Rectal smooth muscle tissue (tissue), 1 donor: ENCODE measurements around the gene CSF1.

Experiments used
- H3K27ac ChIP-seq: one replicate; pipeline ENCODE4 v1.7.0; 2013; ENCODE audit warnings: low read depth, low read length, inconsistent platforms
- H3K27me3 ChIP-seq: one replicate; pipeline ENCODE4 v1.7.0; 2013; ENCODE audit warnings: low read length; ENCODE audit not compliant: control insufficient read depth, insufficient read depth
- H3K36me3 ChIP-seq: one replicate; pipeline ENCODE4 v1.7.0; 2013; ENCODE audit warnings: low read length; ENCODE audit not compliant: control insufficient read depth, insufficient read depth
- H3K4me1 ChIP-seq: one replicate; pipeline ENCODE4 v1.7.0; 2013; ENCODE audit warnings: low read length; ENCODE audit not compliant: control insufficient read depth, insufficient read depth
- H3K4me3 ChIP-seq: one replicate; pipeline ENCODE4 v1.7.0; 2013; ENCODE audit warnings: low read length
- H3K9ac ChIP-seq: one replicate; pipeline ENCODE4 v1.7.0; 2013; ENCODE audit warnings: low read length

The CSF1 gene

DNA sequence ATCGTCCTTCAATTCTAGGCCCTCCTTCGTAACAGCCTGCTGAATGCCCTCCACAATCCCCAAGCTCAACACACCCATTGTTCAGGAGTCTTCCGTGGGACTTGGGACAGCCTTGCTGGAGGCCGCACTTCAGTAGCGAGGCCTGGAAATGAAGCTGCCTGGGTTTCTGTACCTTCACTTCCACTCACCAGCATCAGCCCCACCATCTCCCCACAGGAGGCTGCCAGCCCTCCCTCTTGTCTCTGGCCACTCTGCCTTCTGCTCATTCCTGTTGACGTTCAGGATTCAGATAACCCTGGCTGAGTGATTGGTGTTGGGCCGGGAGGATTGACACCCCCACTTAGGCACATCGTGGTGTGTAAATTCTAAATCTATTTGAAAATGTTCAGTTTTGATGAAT is 23.4 kb upstream of the CSF1 start:
- Histone ChIP-seq H3K4me1 (no peaks in the 10 kb centered on the region), H3K9ac (no peak overlapping the region), H3K27ac (no peak overlapping the region), H3K36me3 (no peaks in the 10 kb centered on the region), H3K4me3 (no peak overlapping the region), H3K27me3 (no peaks in the 10 kb centered on the region)

DNA sequence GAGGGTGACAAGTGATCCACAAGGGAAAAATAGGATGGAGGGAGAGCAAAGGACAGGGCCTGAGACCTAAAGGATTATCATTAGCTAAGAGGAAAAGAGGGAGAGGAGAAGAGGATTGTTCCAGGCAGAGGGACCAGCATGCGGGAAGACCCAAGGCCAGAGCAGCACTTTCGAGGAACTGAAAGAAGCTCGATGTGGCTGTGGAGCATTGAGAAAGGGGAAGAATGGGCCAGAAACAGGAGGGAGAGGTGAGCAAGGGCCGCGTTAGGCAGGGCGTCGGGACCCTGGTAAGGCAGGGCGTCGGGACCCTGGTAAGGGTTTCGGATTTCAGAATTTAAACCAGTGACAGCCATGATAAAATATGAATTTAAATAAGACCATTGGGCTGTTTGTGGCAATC is 22.8 kb upstream of the CSF1 start:
- no peaks in the 10 kb centered on the region for H3K4me1 ChIP-seq
- H3K9ac ChIP-seq: no peak overlapping the region
- no peak overlapping the region for H3K27ac ChIP-seq
- no peak overlapping the region for H3K4me3 ChIP-seq
- no peaks in the 10 kb centered on the region for H3K27me3 ChIP-seq
- no peaks in the 10 kb centered on the region for H3K36me3 ChIP-seq

DNA sequence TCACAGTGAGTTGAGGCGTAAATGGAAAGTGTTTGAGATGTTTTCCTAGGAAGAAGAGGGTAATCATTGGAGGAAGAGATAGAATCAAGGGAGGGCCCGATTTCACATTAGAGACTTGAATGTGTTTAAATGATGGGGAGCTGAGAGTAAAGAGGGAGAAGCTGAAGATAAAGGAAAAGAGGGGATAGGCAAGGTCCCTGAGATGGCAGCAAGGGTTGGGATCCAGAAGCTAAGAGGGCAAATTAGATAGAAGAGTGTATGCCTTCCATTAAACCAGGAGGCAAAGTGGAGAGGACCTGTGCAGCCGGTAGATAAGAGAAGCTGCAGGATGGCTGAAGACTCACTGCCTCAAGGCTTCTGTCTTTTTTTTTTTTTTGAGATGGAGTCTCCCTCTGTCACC is 21.6 kb upstream of the CSF1 start:
- Histone ChIP-seq H3K27ac (no peak overlapping the region), H3K36me3 (no peaks in the 10 kb centered on the region), H3K4me3 (no peak overlapping the region), H3K27me3 (no peaks in the 10 kb centered on the region), H3K9ac (no peak overlapping the region), H3K4me1 (no peaks in the 10 kb centered on the region)

DNA sequence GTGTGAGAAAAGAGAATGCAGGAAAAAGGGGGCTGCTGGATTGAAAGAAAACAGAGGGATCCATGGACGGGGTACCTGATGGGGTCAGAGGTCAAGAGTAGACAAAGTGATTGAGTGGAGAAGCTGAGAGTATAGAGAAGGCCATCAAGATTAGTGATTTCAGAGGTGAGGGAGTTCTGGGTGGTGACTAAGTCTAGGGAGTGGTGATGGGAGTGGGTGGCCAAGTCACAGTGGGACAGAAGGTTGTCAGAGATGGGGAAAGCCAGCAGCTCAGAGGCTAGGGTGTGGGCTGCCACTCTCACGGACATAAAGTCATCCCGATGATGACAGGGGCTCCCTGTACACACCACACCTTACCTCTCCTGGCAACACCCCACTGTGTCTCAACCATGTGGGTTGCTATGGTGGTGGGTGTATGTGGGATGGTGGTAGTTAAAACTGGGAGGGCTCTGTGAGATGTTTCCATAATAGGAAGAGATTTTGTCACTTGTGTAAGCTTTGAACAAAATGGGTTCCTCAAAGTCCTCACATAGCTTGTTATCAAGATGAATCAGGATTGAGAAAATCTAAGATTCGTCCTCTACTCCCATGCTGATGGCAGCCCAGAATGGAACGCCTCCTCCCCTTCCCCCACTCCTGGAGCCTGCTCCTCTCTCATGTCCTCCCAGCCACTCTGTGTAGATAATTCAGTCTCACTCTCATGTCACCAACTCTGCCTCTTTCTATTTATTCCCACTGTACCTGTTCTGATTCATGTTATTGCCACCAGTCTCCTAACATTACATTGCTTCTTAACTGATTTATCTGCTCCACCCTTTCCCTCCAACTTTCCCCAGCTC is 20.3 kb upstream of the CSF1 start:
- H3K27ac ChIP-seq: no peak overlapping the region
- no peaks in the 10 kb centered on the region for H3K27me3 ChIP-seq
- H3K4me1 ChIP-seq: no peaks in the 10 kb centered on the region
- no peak overlapping the region for H3K9ac ChIP-seq
- no peaks in the 10 kb centered on the region for H3K36me3 ChIP-seq
- H3K4me3 ChIP-seq: no peak overlapping the region

DNA sequence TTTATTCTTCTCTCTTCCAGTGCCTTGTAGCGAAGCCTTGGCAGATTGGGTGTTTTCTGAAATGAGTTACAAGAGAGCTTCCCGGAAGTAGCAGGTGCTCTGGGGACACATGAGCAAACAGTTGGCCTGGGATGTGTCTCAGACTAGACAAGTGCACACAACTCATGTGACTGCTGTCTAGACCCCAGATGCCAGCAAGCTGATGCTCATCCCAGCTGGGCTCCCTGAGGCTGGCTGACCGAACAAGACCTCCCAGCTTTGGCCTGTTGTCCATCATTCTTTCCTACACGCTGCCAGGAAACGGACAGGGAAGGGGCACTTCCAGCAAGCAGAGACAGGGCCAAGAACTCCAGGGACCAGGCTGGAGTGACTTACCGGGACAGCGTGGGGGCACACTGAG is 18.7 kb upstream of the CSF1 start:
- H3K4me3 ChIP-seq: no peak overlapping the region
- H3K9ac ChIP-seq: no peak overlapping the region
- H3K27me3 ChIP-seq: no peaks in the 10 kb centered on the region
- no peak overlapping the region for H3K27ac ChIP-seq
- no peaks in the 10 kb centered on the region for H3K36me3 ChIP-seq
- H3K4me1 ChIP-seq: no peaks in the 10 kb centered on the region

DNA sequence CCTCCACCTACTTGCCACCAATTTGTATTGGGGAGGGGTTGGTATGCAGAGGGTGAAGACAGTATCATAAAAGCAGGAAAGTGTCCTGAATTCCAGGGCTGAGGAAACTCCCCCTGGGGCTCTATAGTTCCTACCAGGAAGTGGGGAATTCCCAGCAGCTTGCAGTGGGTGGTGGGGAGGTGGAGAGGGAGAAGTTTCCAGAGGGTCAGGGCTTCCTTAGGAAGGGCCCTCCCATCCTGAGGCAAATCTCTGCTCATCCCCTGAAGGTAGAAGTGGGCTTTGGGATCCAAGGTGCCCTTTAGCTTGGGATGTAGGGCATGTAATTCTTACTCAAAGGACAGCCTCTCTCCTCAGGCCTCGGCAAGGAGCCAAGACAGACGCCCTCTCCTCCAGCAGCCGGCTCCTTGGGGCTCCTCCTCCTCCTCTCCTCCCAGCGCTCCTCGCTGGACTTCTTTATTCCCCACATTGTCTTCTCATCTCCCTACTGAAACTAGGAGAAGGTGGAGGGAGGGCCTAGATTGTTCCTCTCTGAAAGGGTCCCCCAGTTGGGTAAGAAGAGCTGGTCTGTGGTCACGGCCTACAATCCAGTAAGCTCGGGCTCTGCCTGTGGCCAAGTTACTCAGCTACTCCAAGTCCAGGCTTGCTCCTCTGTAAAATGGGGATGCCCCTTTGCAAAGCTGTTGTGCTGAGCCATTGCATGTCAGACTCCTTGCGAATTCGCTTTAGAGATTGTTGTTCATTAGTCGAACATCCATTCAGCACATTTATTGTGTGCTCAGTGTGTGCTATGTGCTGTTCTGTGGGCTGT is 17.9 kb upstream of the CSF1 start:
- no peaks in the 10 kb centered on the region for H3K4me1 ChIP-seq
- no peak overlapping the region for H3K4me3 ChIP-seq
- H3K27ac ChIP-seq: no peak overlapping the region
- no peaks in the 10 kb centered on the region for H3K27me3 ChIP-seq
- no peak overlapping the region for H3K9ac ChIP-seq
- no peaks in the 10 kb centered on the region for H3K36me3 ChIP-seq

DNA sequence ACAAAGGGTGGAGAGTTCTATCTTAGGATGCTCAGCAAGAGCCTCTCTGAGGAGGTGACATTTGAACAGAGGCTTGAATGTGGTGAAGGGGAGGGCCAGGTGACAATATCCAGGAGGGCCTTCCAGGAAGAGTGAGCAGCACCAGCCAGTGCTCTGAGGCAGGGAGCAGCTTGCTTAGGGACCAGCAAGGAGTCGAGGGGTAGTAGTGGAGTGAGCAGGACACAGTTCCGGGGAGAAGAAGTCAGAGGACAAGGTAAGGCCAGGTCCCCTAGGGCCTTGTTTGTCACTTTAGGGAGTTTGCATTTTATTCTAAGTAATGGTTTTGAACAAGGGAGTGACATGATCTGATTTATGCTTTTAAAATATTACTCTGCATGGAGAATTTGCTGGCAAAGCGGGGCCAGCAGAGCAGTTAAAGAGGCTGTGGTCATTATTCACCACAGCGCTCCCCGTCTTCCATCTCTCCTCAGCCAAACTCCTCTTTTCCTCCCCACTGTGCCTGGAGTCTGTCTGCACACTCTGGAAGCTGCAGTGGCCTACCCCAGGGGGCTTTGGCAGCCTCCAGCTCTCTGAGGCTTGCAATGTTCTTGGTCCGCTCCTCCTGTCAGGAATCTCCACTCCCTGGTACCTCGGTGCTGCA is 17.0 kb upstream of the CSF1 start:
- Histone ChIP-seq H3K9ac (no peak overlapping the region), H3K36me3 (no peaks in the 10 kb centered on the region), H3K4me1 (no peaks in the 10 kb centered on the region), H3K27me3 (no peaks in the 10 kb centered on the region), H3K27ac (no peak overlapping the region), H3K4me3 (no peak overlapping the region)

DNA sequence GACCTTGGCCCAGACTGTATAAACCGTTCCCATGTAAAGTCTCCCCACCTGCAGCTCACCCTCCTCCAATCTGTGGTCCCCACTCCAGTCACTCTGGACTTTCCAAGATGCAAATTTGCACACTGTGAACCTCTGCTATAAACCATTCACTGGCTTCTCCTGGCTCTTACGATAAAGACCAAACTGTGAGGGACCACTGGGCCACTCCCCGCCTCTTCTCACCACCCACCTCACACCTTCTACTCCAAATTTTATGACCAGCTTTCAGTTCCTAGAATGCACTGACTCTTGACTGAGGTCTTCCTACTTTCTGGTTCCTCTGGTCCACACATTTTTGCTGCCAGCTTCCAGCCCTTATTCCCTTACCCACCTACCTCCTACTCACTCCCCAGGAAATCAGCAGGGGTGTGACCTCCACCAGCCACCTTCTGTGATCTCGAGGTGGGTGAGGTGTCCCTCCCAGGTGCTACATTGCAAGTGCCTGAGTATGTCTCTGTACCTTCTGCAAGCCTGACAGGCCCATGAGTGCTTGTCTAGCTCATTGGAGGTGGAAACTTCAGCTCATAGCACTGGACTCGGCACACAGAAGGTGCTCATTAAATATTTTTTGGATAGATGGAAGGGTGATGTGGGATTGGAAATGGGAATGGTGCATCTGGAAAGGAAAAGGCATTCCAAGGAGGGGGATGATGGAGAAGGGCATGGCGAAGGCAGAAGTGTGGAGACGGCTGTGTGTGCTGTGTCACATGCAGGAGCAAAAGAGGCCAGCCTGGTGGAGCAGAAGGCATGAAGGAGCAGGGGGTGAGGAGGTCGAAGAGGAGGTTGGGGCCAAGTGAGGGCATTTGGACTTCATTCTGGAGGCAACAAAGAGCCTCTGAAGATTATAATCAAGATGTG is 15.6 kb upstream of the CSF1 start:
- Histone ChIP-seq H3K4me1 (no peaks in the 10 kb centered on the region), H3K36me3 (no peaks in the 10 kb centered on the region), H3K9ac (no peak overlapping the region), H3K4me3 (no peak overlapping the region), H3K27ac (no peak overlapping the region), H3K27me3 (no peaks in the 10 kb centered on the region)

DNA sequence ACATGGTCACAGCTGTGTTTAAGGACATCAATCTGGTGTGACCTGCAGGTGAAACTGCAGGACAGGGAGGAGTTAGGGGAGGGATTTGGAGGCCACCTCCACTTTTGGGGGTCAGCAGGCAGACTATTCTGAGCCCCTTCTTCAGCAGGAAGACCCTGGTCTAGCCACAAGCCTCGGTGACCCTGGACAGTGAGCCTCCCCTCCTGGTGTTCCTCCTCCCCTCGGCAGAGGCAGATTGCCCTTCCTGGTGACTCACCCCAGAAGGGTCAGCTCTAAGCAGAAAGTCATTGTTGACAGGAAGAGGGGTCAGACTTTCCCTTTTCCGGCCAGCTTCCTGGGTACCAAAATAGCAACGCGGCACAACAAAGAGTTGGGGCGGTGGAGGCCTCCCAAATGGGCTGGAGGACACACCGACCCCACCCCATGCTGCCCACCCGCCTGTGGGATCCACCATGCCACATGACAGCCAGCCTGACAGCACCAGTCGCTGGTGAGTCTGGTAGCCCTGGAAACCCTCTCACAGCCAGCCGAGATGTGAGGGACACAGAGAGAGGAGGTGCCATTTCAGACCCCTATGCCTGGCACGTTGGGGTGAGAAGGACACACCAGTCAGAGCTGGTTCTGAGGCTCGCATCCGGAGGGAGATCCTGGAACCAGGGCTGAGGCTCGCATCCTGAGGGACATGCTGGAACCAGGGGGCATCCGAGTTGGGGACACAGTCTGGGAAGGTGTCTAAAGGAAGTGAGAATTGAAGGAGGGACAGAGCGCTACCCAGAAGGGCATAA is 14.7 kb upstream of the CSF1 start:
- no peak overlapping the region for H3K27ac ChIP-seq
- no peak overlapping the region for H3K9ac ChIP-seq
- H3K36me3 ChIP-seq: no peaks in the 10 kb centered on the region
- no peak overlapping the region for H3K4me3 ChIP-seq
- H3K4me1 ChIP-seq: no peaks in the 10 kb centered on the region
- H3K27me3 ChIP-seq: no peaks in the 10 kb centered on the region

DNA sequence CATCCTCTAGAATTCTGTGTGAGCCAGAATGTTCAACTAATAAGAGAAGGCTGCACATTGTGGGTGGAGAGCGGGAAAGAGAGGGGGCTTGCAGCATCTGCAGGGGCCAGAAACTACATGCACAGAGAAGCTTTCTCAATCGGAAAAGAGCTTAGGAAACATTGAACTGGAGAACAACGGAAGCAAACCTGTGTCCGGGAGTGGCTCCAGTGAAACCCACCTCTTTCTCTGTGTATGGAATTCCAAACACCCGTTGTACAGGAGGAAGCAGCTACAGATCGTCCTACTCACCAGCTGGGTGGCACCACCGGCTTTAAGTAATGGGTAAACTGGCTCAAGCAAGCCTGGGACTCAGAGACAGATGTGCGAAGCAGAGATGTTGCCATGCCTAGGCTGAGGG is 14.0 kb upstream of the CSF1 start:
- Histone ChIP-seq H3K4me1 (no peaks in the 10 kb centered on the region), H3K27ac (no peak overlapping the region), H3K36me3 (no peaks in the 10 kb centered on the region), H3K4me3 (no peak overlapping the region), H3K27me3 (no peaks in the 10 kb centered on the region), H3K9ac (no peak overlapping the region)

DNA sequence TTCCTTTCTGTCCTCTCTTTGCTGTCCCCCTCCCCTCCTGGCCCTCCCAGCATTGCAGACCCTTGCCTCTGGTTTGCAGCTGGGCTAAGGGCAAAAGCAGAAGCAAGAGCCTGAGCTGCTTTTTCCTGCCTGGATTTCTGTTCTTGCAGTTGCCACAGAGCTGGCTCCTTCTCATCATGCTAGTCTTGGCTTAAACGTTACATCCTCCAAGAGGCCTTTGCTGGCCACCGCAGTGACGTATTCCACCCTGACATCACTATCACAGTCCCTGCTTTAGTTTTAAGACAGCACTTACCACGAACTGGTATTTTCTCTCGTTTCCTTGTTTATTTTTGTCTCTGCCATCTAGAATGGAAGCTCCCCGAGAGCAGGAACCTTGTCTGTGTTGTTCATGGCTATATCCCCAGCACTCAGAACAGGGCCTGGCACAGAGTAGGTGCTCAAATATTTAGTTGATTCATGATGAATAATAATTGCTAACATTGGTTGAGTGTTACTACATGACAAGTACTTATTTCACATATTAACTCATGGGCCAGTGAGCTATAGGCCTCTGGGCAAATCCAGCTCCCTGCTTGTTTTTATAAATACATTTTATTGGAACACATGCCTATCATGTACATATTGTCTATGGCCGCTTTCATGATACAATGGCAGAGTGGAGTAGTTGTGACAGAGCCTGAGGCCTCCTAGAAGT is 13.2 kb upstream of the CSF1 start:
- H3K27me3 ChIP-seq: no peaks in the 10 kb centered on the region
- no peak overlapping the region for H3K27ac ChIP-seq
- H3K4me1 ChIP-seq: no peaks in the 10 kb centered on the region
- H3K9ac ChIP-seq: no peak overlapping the region
- H3K4me3 ChIP-seq: no peak overlapping the region
- H3K36me3 ChIP-seq: no peaks in the 10 kb centered on the region
